Fibroblast of pulmonary artery (primary cell): ENCODE measurements around the gene FOXP4.

Experiments
- DNase-seq: peaks from one replicate; pipeline ENCODE4 v3.0.0-alpha.2; 2010; ENCODE audit warnings: low read depth
- H3K4me3 ChIP-seq: replicated peaks from 2 replicates; pipeline ENCODE4 v1.5.1; 2011; ENCODE audit warnings: low read depth, mild to moderate bottlenecking, control low read depth, low read length, moderate library complexity
- TF ChIP-seq, protein P1 (sequence below): IDR thresholded peaks from 2 replicates; pipeline ENCODE4 v1.5.1; 2011; ENCODE audit warnings: mild to moderate bottlenecking, control low read depth, low read length, inconsistent platforms; ENCODE audit errors: missing control alignments

Gene FOXP4

DNA sequence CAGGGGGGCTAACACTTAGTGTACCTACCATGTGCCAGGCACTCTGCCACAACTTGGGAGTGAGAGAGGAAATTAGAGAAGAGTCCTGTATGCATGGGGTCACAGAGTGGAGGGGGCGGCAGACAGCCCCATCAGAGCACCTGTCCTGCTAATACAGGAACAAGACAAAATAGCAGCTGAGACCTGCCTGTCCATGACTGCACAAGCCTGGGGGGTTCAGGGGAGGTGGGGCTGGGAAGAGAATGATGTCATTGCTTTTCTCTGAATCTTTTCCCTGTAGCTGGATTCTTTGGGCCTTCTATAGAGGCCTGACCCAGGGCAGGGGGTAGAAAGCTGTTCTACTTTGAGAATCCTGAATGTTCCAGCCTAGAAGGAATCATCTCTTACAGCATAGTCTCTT, 37.4 kb downstream of the FOXP4 start:
- TF ChIP-seq, protein P1, sequence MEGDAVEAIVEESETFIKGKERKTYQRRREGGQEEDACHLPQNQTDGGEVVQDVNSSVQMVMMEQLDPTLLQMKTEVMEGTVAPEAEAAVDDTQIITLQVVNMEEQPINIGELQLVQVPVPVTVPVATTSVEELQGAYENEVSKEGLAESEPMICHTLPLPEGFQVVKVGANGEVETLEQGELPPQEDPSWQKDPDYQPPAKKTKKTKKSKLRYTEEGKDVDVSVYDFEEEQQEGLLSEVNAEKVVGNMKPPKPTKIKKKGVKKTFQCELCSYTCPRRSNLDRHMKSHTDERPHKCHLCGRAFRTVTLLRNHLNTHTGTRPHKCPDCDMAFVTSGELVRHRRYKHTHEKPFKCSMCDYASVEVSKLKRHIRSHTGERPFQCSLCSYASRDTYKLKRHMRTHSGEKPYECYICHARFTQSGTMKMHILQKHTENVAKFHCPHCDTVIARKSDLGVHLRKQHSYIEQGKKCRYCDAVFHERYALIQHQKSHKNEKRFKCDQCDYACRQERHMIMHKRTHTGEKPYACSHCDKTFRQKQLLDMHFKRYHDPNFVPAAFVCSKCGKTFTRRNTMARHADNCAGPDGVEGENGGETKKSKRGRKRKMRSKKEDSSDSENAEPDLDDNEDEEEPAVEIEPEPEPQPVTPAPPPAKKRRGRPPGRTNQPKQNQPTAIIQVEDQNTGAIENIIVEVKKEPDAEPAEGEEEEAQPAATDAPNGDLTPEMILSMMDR = no peak
- H3K4me3 ChIP-seq = no peak overlapping the region
- DNase-seq = no peak

- TF ChIP-seq, protein P1 = no peak
- H3K4me3 ChIP-seq = no peak overlapping the region
- DNase-seq = no peak
Observed at GRCh38 chr6:41584205-41584604, 38.0 kb downstream of the FOXP4 start.

DNA sequence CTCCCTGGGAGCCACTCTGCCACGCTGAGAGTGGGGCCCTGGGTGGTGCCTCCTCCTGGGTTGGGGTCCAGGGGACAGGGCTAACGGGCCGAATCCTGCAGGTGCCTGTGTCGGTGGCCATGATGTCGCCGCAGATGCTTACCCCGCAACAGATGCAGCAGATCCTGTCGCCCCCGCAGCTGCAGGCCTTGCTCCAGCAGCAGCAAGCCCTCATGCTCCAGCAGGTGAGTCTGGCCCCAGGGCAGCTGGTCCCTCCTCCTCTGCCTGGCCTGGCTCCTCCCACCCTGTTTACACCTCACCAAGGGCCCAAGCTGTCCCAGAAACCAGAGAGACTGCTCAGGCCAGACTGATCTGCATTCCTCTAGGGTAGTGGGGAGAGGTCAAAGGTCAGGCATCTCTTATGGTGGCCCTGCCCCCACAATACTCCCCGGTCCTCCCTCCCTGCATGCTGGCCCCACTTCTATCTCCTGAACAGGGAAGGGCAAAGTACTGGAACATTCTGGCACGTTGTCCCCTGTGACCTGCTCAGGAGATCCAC, 38.6 kb downstream of the FOXP4 start:
- TF ChIP-seq, protein P1 = no peak
- DNase-seq = no peak
- no peak overlapping the region for H3K4me3 ChIP-seq

DNA sequence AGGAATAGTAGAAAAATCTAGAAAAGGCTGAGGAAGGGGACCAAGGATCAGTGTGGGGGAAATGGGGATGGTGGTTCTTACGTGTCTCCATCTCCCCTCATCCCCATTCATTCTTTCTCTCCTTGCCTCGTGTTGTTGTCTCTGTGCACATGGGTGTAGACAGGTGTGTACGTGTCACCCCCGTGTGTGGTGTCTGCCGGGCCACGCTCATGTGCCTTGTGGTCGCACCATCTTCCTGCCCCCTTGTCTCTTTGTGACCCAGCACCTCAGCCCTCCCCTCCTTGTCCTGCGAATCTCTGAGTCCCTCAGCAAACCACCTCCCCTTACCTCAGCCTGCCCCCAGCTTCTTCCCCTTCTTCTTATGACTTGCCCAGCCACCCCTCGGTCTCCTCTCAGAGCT, 39.4 kb downstream of the FOXP4 start:
- DNase-seq = no peak
- TF ChIP-seq, protein P1 = no peak
- H3K4me3 ChIP-seq = no peak overlapping the region

- no peak overlapping the region for H3K4me3 ChIP-seq
- DNase-seq = no peak
- TF ChIP-seq, protein P1 = no peak
Observed at GRCh38 chr6:41586252-41587007, 40.2 kb downstream of the FOXP4 start.

DNA sequence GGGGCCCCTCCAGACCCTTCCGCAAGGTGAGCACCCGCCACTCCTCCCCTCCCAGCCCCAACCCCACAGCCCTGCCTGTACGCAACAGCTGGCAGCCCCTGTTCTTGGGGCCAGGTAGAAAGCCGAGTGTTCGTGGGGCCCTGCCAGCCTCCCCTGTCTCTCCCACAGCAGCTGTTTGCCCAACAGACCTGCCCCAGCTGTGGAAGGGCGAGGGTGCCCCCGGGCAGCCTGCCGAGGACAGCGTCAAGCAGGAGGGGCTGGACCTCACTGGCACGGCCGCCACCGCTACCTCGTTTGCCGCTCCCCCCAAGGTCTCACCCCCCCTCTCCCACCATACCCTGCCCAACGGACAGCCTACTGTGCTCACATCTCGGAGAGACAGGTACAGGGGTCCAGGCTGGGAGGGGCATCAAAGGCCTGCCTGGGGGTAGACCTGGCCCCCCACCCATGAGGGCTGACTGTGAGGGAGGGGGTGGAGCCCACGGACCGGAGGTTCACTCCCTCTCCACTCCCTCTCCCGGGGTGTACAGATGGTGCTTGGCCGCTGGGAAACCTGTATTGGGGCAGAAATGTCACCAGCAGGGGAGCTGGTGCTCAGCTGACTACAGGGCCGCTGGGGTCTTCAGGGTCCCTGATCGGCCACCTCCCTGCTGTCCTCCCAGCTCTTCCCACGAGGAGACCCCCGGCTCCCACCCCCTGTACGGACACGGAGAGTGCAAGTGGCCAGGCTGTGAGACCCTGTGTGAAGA, 41.1 kb downstream of the FOXP4 start:
- no peak for DNase-seq
- TF ChIP-seq, protein P1 = no peak
- H3K4me3 ChIP-seq = no peak overlapping the region
